Right hindlimb (tissue), 1 donor: ENCODE results near the gene SLC25A45.

Experiments
- DNase-seq: peaks from one replicate; pipeline ENCODE4 v3.0.0-alpha.2; 2018

Gene SLC25A45

DNA sequence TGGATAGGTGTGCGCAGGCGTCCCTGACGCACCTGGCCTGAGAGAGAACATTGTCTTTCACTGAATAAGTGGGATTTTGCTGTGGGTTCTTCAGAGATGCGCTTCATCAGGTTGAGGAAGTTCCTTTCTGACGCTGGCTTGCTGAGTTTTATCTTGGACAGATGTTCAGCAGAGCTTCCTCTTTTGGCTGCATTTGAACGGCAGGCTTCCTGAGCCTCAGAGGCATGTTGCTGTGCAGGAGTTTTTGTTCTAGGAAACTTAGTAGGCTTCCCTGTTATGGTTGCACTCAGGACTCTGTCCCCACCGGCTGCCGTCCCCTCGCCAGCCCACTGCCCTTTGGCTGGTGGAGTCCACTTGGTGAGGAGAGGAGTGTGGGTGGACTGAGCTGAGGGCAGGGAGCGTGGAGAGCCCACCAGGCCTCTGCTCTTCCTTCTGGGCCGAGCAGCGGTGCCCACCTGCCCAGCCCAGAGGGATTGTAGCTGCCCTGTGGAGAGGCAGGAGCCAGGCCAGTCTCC, 21.2 kb upstream of the SLC25A45 start:
- DNase-seq, result no peak

DNA sequence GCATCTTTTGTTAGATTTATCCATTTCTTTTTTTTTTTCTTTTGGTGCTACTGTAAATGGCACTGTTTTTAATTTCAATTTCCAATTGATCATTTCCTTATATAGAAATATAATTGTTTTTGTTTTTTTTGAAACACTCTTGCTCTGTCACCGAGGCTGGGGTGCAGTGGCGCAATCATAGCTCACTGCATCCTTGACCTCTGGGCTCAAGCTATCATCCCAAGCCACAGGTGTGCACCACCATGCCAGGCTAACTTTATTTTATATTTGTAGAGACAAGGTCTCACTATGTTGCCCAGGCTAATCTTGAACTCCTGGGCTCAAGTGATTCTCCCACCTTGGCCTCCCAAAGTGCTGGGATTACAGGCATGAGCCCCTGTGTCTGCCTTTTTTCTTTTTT, 20.3 kb upstream of the SLC25A45 start:
- DNase-seq, result no peak

DNA sequence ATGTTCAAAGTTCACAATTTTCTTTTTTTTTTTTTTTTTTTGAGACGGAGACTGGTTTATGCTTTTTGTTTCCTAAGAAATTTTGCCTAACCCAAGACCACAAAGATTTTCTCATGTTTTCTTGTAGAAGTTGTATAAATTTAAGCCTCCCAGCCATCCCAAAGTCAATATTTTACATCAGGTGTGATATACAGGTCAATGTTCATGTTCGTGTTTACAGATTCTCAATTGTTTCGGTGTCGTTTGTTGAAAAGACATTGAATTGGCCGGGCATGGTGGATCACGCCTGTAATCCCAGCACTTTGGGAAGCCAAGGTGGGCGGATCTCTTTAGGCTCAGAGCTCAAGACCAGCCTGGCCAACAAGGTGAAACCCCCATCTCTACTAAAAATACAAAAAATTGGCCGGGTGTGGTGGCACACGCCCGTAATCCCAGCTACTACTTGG, 19.4 kb upstream of the SLC25A45 start:
- no peak for DNase-seq

DNA sequence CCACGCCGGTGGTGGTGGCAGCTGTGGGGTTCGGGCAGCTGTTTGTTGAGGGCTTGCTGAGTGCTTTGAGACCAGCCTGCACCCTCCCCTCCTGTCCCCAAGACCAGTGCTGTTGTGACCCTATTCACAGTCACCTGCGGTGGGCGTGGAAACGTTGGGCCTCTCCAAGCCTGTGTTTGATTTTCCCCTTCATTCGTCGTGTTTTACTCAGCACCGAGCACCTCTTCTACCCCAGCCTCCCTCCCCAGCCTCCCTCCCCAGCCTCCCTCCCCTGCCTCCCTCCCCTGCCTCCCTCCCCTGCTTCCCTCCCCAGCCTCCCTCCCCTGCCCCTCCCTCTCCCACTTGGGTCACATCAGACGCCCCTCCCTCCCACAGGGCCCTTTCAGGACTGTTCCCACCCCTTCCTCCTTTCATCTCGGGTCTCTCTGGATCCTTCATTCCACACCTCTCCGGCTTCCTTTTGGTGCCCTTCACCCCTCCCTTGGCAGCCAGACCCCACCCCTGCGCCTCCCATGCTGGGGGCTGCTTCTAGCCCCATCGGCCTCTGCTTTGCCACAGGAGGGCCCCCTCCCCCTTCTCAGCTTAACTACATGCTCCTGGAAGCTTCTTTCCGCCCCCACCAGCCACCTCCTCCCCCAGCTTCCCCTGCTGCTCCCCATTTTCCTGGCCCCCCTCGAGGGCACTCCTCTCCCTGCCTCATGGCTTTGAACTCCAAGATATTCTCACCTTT, 18.8 kb upstream of the SLC25A45 start:
- DNase-seq, result no peak

DNA sequence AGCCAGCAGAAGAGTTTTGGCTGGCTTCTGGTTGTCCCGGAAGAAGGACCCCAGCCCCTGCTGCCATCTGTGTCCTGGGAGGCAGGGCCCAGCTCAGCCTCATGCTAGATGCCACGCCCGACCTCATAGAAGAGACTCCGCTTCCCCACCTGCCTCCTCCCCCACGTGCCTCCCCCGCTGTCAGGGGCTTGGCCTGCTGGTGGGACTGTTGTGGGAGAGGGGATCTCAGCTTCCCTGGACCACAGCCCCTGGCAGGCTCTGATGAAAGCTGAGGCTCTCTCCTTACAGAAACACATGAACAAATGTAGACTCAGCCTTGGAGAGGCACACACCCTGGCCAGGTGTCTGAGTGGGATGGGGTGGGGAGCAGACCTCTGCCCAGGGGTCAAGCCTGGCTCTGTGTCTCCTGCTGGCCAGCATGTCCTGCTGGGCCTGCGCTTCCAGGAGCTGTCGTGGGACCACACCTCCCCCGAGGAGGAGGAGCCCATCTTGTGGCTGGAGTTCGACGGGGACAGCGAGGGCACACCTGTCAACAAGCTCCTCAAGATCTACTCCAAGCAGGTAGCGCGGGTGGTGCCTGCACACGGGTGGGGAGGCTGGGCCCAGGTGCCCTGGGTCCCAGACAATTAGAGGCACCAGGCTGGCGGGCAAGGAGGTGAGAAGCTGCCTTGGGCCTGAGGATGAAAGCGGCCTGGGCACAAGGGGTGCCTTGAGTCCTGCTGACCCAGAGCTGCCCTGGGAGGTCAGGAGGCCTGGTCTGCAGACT, 18.0 kb upstream of the SLC25A45 start:
- no peak for DNase-seq

DNA sequence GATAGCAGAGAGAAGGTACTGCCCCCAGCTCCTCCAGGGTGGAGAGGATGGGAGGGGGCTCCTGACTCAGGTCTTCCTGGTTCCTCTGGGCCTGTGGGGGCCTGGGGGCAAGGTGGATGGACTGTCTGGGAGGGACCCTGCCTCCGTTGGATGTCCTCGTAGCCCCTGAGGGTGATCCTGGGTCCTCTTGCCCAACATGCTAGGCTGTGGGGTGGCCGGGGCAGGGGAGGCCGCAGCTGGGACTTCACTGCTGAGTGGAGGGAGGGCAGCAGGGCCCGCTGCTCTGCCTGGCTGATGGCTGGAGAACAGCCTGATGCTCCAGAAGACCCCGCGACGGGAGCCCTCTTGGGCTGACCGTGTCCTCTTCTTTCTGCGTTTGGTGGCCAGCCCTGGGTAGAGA, 17.4 kb upstream of the SLC25A45 start:
- no peak for DNase-seq

DNA sequence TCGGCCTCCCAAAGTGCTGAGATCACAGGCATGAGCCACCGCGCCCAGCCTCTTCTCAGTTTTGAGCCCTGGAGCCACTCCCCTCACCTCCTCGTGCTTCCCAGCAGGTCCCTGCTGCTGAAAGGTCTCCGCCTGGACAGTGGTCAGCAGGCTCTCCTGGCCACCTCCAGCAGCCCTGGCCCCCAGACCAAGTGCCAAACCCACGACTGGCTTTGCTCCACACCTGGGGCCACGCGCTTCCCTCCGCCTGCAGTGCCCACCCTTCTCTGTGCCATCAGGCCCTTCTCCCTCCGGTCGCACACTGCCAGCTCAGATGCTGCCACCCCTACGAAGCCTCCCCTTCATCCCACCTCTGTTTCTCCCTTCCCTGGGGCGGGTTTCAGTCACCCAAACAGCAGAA, 16.8 kb upstream of the SLC25A45 start:
- DNase-seq, result no peak

DNA sequence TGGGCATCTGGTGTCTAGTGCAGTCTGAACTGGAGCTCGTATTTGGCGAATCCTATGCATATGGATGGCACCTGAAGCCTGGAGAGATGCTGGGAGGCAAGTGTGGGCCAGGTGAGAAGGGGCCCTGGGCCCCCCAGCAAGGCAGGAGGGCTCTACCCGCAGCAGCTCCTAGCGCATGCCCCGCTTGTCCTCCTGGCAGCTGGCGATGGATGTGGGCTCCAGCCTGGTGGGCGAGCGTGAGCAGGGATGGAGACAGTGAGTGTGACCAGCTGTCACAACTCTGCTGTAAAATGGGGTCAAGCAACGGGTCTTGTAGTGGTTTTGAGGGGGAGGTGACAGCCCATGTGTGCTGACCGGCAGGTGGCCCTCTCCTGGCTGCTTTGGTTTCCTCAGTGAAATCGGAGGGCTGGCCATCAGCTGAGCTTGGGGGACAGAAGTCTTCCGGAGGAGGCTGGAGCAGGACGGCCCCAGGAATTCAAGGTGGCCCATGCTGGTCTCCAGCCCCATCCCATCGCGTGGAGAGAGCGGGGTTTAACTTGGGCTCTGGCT, 16.0 kb upstream of the SLC25A45 start:
- DNase-seq, result no peak

DNA sequence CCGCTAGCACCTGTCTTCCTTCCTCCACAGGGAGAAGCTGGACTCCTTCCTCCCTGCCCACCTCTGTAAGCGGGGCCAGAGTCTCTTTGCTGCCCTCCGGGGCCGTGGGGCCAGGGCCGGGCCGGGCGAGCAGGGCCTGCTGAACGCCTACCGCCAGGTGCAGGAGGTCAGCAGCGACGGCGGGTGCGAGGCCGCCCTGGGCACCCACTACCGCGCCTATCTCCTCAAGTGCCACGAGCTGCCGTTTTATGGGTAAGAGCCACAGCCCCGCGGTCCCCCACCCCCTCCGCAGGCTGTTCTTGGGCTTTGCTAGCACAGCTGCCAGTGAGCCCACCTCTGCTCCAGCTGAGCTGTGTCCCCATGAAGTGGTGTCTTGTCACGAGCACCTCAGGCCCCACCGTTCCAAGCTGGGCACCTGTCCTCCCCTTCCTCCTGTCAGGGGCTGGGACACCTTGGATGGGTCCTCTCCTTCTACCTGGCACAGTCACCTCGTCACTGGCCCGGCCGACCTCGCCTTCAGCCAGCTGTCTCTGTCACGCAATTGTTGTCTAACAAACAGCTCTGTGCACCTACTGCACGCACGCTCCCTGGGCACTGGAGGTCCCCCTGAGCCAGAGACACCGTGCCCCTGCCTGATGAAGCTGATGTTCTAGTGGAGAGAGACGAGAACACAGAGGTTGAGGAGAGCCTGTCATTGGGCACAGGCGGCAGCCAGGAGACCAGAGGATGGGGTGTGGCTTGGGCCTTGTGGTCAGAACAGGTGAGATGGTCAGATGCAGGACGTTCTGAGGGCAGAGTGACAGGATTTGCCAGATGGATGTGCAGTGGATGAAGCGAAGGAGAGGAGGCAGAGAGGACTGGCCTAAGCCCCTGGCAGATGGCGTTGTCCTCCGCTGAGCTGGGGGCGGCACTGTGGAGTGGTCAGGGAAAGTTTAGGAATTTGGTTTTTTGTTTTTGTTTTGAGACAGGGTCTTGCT, 14.6 kb upstream of the SLC25A45 start:
- DNase-seq, result no peak

DNA sequence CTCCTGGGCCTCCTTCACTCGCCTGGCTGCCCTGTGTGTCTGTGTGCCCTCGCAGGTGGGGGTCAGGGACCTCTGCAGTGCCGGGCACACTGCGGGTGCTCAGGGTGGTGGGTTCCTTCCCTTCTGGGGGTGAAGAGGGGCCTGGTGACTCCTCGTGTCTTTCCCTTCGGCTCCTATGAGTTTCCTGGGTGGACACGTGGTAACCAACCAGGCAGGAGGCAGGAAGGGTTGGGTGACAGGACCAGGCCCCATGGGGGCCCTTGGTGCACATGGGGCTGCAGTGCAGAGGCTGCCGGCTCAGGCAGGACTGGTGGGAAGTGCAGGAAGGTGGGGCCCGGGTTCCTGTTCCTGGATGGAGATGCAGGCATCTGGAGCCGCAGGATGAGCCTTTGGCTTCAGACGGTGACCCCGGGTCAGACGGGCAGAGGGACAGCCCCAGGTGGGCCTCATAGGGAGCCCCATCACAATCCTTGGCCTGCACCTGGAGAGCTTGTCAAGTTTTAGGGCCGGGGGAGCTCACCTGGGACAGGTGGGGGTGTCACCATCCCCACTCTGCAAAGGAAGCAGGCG, 13.6 kb upstream of the SLC25A45 start:
- no peak for DNase-seq

DNA sequence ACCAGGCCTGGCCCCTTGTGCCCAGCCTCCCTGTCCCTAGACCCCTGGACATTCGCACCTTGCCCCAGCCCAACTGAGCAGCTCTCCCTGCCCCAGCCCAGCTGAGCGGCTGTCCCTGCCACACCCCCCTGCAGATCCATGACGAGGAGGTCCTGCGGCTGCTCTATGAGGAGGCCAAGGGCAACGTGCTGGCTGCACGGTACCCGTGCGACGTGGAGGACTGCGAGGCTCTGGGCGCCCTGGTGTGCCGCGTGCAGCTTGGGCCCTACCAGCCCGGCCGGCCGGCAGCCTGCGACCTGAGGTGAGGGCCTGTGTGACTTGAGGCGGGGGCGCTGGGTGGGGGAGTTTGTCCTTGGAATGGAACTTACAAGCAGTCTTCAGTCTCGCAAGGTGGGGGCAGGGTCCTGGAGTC, 11.7 kb upstream of the SLC25A45 start:
- DNase-seq, result no peak

DNA sequence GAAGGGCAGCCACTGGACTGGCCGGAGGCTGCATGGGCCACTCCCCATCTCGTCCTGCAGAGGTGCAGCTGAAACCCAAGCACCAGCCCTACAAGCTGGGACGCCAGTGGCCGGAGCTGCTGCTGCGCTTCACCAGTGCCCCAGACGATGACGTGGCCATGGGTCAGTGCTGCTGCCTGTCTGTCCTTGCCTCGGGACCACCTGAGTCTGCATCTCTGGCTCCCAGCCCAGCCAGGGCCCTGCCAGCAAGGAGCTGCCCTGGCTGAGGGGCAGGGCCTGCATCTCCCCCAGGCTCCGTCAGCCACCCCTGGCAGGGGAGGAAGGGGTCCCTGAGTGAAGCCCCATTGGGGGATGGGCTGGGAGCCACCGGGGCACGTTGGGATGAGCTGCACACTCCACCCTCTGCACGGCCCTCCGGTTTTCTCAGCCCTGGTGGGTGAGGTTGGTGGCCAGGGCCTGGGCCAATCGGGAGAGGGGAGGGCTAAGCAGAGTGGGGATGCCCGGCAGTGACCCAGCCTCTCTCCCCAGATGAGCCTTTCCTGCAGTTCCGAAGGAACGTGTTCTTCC, 11.2 kb upstream of the SLC25A45 start:
- no peak for DNase-seq

DNA sequence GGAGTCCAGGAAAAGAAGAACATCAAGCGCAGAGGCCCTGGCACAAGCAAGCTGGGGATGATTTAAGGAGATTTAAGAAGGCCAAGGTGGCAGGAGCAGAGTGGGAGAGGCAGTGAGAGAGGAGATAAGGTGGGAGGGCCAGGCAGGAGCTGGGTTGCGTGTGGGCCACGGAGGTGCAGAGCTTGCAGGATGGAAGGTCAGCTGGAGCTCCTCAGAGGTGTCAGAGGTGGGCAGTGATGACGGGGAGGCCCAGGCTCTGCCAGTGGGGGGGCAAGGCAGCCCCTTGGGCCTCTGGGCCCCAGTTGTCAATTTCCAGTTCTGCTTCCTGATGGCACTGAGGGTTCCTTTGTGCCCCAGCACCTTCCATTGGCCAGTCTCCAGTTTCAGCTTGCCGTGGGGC, 10.5 kb upstream of the SLC25A45 start:
- DNase-seq, result no peak

DNA sequence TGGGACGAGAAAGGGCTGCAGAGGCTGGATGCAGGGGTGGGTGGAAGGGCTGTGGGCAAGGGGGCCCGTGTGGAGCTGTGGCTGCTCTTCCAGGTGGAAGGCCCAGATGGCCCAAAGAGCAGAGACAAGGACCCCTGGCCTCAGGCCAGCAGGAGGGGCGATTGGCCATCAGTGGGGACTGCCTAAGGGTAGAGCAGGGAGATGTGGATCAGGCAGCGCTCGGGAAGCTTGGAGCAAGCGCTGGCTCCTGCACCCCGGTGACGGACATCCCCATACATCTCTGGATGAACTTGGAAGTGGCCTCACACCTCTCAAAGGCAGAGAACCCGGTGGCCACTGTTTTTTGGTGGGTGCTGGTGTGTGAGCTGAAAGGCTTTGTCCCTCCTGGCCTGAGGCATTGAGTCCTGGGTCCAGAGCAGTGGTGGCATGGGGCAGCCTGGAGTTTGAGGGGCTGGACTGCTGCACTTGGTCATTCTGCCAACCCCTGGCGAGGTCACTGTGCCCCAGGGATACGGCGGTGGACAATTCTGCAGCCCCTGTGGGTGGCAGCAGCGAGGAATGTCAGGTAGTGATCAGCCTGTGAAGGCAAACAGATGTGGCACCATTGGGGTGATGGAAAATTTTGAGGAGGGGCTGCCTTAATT, 9.9 kb upstream of the SLC25A45 start:
- DNase-seq, result no peak

DNA sequence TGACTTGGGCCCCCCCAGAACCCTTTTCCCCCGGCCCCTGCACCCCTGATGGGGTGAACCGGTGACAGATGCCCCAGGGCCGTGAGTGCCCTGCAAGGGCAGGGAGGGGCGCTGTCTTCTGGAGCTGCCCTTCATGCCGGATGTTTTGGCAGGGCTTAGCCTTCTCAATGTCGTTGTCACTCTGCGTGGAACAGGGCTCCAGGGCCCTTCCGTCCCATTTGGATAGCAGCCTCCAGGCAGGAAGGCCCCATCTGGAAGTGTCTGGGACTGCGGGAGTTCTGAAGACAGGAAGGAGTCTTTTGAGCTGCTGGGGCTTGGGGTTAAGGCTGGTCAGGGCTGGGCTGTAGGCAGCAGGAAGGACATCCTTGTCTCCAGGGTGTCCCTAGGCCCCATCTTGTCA, 8.6 kb upstream of the SLC25A45 start:
- DNase-seq, result no peak

DNA sequence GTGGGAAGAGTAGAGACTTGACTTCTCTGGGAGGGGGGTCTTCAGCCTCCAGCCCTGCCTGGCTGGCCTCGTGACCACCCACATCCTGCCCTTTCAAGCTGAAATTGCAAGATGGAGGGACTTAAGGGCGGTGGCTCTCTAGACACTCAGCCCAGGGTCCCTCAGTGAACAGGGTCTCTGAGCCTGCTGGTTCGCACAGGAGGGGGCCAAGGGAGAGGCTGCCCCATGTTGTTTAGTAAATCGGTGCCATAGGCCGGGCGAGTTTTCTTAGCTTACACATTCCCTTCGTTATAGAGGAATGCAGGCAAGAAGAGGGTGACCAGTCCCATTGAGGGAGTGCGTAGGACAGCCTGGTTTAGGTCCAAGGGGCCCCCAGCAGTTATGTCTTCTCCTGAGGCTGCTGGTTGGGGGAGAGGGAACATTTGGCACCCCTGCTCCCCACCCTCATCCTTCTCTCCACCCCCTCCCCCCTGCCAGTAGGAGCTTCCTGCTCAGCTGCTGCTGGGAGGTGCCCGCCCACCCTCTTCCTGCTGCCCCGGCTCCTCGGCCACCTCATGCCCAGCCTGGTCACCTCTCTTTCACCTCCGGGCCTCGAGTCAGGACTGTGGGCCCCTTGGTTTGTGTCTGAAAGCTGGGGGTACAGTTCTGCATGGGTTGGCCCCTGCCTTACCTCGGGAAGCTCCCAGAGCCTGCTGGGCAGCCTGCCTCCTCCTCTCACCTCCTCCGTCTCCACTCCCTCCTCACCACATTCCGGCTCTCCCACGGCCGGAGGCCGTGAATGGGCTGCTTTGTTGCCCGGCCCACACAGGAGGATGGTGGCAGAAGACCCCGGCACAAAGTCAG, 7.9 kb upstream of the SLC25A45 start:
- DNase-seq, result no peak

DNA sequence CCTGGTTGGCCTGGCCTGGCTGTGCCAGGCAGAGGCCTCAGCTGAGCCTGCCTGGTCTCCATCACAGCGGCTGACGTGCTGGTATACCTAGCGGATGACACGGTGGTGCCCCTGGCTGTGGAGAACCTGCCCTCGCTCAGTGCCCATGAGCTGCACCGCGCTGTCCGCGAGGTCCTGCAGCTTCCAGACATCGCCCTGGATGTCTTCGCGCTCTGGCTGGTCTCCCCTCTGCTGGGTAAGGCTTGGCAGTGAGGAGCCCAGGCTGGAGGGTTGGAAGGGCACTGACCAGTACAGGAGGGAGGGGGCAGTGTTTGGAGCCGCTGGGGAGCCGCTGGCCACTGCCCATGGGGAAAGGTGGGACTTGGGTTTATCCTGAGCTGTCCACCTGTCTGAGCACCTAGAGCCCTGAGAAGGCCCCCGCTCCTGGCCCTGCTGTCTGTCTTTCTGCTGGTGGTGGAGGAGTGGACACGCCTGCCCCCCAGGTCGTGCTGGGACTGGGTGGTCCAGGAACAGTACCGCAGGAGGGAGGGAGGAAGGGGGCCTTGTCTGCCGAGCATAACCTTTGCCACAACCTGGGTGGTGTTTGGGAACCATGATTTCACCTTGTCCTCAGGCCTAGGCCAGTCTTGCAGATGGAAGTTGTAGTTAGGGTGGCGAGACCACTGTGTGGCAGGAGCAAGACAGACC, 7.0 kb upstream of the SLC25A45 start:
- DNase-seq, result no peak

DNA sequence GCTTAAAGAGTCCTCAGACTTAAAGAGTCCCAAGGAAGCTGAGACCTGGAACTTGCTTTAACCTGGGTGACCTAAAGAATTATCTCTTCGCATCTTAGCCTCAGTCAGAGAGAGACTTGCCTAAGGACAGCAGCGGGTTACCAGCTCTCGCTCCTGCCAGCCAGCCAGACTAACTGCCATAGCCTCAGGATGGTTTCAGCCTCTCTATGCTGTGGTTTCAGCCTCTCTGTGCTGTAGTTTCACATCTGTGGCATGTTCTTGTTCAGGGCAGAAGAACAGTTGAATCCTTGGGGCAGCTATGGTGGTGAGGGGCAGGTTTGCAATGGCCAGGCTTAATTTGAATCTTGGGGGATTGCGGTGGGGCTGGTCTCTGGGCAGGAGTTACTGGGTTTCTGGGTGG, 6.3 kb upstream of the SLC25A45 start:
- no peak for DNase-seq

DNA sequence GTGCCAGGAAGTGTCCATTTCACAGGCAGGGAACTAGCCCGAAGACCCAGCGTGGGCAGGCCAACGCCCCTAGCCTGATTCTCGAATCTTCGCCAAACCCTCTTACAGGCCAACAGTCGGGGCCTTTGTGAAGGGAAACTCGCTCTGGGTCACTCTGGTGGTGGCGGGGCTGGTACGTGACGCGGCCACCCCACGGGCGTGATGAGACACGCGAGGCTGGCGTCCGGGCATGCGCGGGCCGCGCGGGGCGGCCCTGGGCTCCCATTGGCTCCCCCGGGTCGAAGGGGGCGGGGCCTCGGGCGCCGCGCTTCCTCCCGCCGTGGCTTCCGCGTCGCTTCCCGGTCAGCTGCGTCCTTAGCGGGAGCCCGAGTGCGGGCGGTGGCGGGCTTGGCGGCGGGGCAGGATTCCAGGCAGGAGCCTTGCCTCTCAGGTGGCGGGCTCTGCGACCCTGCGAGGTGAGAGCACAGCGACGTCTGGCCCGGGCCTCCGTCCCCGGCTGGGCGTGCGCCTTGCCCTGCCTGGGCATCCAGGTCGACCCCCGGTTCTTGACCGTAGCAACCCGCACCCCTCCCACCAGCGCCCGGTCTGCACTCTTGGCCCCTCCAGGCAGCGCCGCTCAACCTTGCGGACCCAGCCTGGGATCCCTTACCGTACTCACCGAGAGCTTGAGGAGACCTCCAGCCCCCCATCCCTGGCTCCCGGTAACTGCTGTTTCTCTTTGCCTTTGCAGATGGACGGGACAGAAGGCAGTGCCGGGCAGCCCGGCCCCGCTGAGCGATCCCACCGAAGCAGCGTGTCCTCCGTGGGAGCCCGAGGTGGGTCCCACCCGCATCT, 4.1 kb upstream of the SLC25A45 start, which contains the start of gene FRMD8:
Gene FRMD8, plus strand, starts transcription at position 331 of the 834 bp plus-strand sequence. Its CDS starts 400 bp downstream, at position 731.
- peak; percentile 93 for DNase-seq
